Lower leg skin (tissue), 4 donors: ENCODE results near the gene MOK. TPM values are rescaled to one million over a fixed set of nuclear protein-coding genes. Genes with fewer than 3 reads are reported as not detected.

Source experiments
- DNase-seq, 2 donors: peaks; one replicate each; pipeline ENCODE4 v3.0.0-alpha.2; 2019; ENCODE audit warnings: low spot score in 2 of 2
- H3K4me3 ChIP-seq: fragments of 200-600 bp; sonication (generic); 2 replicates; pipeline ENCODE4 v1.5.1; 2017; ENCODE audit warnings: mild to moderate bottlenecking, low read depth; ENCODE audit not compliant: poor library complexity, severe bottlenecking
- POLR2A ChIP-seq, 2 donors: fragments of 450-650 bp; IDR thresholded peaks; one replicate each; pipeline ENCODE4 v1.6.1; 2016 to 2017; ENCODE audit warnings: antibody characterized with exemption in 2 of 2, mild to moderate bottlenecking in 1 of 2, moderate library complexity in 1 of 2
- WGBS, 2 donors: methylation state at CpG; one replicate each; pipeline ENCODE4 v1.1.5; 2018; 5-methylcytosine and 5-hydroxymethylcytosine counted together
- intact Hi-C: fragments of 100-400 bp; cut with DNase I; formaldehyde crosslinking; loops from one replicate; pipeline ENCODE4 v1.15.0; 2023; ENCODE audit warnings: low total_unique reads
- total RNA-seq, 4 donors: library from RNA; depleted of rRNA; stranded (reverse); fragments of >200 nt; gene quantifications; one replicate each; pipeline ENCODE4 v1.1.0, GENCODE V29; 2016
- TF ChIP-seq, protein P1 (sequence below), 3 donors: fragments of 450-650 bp; IDR thresholded peaks; one replicate each; pipeline ENCODE4 v1.5.1; 2016; ENCODE audit warnings: antibody characterized with exemption in 3 of 3, mild to moderate bottlenecking in 3 of 3, moderate library complexity in 2 of 3

MOK gene
- total RNA-seq, 4 donors from 2014 or later, result 2.1 to 12.2 (median 7.8) TPM

DNA sequence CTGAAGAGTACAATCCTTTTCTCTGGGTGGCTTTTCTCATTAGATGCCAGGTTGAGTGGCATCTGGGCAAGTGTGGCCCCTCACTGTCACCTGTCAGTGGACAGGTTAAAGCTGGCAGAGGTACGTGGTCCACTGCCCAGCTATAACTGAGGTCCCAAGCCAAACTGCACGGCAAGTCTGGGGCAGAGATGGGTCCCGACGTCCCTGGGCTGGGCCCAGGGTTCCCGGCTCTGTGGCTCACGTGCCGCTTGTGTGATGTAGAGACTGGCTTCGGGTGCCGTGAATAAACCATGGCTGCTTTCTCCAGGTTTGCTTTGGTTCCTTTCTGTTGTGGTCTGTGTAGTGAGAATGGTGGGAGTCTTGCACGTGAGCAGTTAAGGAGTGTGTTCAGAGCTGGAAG lies 87.6 kb downstream of the MOK start:
- no peak for DNase-seq
- no peak overlapping the region for H3K4me3 ChIP-seq
- TF ChIP-seq POLR2A (IDR thresholded peaks at IDR 0.05), result no peak
- TF ChIP-seq, protein P1, sequence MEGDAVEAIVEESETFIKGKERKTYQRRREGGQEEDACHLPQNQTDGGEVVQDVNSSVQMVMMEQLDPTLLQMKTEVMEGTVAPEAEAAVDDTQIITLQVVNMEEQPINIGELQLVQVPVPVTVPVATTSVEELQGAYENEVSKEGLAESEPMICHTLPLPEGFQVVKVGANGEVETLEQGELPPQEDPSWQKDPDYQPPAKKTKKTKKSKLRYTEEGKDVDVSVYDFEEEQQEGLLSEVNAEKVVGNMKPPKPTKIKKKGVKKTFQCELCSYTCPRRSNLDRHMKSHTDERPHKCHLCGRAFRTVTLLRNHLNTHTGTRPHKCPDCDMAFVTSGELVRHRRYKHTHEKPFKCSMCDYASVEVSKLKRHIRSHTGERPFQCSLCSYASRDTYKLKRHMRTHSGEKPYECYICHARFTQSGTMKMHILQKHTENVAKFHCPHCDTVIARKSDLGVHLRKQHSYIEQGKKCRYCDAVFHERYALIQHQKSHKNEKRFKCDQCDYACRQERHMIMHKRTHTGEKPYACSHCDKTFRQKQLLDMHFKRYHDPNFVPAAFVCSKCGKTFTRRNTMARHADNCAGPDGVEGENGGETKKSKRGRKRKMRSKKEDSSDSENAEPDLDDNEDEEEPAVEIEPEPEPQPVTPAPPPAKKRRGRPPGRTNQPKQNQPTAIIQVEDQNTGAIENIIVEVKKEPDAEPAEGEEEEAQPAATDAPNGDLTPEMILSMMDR (IDR thresholded peaks at IDR 0.05), result no peak
- intact Hi-C loops, result no loop called here
- WGBS, 2 donors, result 95 to 96% methylated on average over 7 to 10 of the region's 10 CpGs

DNA sequence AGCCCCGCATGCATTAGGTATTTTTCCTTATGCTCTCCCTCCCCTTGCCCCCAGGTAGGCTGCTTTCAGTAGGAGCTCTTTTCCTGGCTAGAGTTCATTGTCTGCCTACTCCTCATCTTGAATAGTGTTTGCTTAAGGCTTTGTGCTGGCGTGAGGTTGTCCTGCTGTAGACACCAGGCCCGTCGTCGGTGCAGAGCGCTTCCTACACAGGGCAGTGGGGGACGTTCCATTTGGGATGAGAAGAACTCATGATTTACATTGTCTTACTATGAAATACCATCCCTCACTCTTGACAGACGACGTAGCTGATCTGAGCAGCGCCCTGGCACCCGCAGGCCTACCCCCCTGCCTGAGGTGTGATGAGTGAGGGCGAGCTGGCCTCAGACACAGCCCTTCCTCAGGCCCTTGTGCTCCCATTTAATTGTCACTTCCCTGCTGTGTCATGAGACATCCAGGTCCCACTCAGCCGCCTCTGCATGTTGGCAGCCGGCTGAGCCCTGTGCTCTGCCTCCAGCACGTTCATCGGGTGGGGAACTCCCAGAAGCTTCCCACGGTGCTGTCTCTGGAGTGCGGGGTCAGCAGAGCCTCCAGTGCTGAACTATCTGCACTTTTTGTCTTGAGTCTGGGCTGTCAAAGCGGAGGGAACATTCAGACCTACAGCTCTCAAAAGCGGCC lies 89.3 kb downstream of the MOK start:
- 75 to 90% methylated on average over 18 to 20 of the region's 20 CpGs for WGBS, 2 donors
- no peak overlapping the region for H3K4me3 ChIP-seq
- intact Hi-C loops, result no loop called here
- no peak for DNase-seq
- TF ChIP-seq POLR2A (IDR thresholded peaks at IDR 0.05), result no peak
- TF ChIP-seq, protein P1 (IDR thresholded peaks at IDR 0.05), result no peak

DNA sequence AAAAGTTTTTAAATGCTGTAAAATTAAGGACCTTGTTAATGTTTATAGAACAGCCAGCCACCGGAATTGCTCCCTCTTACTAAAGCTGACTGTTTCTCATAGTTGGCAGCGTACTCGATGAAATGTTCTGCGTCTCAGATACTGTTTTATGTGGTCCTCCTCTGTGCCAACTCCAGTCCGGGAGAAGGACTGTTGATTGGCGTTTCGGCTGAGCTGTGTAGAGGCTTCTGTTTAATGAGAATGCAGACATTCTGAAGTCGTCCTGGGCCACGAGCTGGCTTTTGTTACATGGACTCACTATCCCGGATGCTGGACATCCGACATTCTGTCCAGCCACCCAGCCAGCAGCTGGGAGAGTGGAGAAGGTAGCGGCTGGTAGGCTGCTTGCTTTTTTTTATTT lies 89.9 kb downstream of the MOK start:
- no peak for DNase-seq
- 66% methylated on average over 12 of the region's 12 CpGs for WGBS, 2 donors
- H3K4me3 ChIP-seq, result no peak overlapping the region
- intact Hi-C loops, result no loop called here
- no peak for TF ChIP-seq POLR2A (IDR thresholded peaks at IDR 0.05)
- TF ChIP-seq, protein P1 (IDR thresholded peaks at IDR 0.05), result no peak

DNA sequence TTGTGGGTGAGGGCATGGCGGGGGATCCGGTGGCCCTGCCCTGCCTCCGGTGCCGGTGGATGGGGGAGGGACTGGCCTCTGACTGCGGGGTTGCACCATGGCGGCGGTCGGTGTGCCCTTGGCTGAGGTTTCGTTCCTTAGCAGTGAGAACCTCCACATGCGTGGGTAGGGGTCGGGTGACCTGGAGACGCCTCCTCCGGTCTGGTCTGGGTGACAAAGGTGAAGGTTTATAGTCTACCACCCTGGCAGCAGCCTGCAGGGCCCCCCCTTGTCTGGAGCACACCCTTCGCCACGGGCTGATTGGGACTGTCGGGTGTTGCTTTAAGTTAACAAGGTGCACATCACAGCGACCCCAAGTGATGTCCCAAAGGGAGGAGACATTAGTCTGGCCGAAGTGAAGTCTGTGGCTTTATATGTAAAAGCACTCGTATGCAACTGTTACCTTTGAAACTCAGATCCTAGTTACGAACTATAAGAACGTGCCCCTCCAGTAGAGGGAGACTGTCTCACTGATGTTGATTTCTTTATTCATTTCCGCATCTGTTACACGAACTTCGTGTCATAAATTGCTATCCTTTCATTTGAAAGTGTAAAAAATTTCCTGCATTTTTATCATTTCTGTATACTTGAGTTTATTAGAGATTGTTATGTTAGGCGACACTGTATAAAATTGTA lies 90.8 kb downstream of the MOK start:
- intact Hi-C loops, result no loop called here
- no peak for TF ChIP-seq POLR2A (IDR thresholded peaks at IDR 0.05)
- TF ChIP-seq, protein P1 (IDR thresholded peaks at IDR 0.05), result no peak
- no peak overlapping the region for H3K4me3 ChIP-seq
- no peak for DNase-seq
- 93 to 94% methylated on average over 23 to 25 of the region's 25 CpGs for WGBS, 2 donors

DNA sequence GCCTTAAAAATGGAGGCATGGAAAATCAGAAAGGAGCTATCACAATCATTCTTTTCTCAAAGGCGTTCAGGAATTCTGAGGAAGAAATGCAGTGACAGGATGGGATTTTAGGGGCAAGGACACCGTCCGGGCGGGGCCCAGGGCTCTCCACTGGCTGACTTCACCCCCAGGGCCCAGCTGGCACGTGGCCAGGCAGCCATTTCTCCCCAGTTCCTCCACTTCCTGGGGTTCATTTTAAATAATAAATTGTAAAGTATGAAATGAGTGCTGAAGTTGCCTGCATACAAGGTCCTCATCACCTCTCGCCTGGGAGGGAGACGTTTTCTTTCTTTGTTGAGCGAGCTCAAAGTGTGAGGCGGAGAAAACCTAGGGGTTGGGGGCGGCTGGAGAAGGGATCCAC lies 91.5 kb downstream of the MOK start:
- no peak for DNase-seq
- intact Hi-C loops, result no loop called here
- TF ChIP-seq, protein P1 (IDR thresholded peaks at IDR 0.05), result no peak
- no peak for TF ChIP-seq POLR2A (IDR thresholded peaks at IDR 0.05)
- WGBS, 2 donors, result 87 to 90% methylated on average over 10 of the region's 10 CpGs
- no peak overlapping the region for H3K4me3 ChIP-seq
